ENCODE data around the gene BRSK2. TPM values are rescaled to one million over a fixed set of nuclear protein-coding genes. Genes with fewer than 3 reads are reported as not detected.

BRSK2 gene
- polyA plus RNA-seq, 1 experiment, result 0.28 TPM

DNA sequence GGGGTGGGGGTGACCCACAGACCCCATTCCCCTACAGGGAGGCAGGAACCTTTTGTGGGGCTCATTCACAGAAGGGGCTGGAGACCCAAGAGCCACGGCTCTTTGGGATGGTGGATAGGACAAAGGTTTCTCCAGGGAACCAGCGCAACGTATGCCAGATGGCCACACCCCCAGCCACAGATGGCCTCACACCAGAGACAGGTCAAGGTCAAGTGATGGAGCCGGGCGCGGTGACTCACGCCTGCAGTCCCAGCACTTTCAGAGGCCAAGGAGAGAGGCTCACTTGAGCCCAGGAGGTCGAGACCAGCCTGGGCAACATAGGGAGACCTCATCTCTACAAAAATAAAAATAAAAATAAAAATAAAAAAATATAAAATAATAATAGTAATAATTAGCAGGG is 17.1 kb upstream of the BRSK2 start:
- H3K27me3 ChIP-seq (ENCODE audit: control insufficient read depth, insufficient read depth, low read length), result peaks cover 4% of the 10 kb centered on the region
- TF ChIP-seq, protein P1, sequence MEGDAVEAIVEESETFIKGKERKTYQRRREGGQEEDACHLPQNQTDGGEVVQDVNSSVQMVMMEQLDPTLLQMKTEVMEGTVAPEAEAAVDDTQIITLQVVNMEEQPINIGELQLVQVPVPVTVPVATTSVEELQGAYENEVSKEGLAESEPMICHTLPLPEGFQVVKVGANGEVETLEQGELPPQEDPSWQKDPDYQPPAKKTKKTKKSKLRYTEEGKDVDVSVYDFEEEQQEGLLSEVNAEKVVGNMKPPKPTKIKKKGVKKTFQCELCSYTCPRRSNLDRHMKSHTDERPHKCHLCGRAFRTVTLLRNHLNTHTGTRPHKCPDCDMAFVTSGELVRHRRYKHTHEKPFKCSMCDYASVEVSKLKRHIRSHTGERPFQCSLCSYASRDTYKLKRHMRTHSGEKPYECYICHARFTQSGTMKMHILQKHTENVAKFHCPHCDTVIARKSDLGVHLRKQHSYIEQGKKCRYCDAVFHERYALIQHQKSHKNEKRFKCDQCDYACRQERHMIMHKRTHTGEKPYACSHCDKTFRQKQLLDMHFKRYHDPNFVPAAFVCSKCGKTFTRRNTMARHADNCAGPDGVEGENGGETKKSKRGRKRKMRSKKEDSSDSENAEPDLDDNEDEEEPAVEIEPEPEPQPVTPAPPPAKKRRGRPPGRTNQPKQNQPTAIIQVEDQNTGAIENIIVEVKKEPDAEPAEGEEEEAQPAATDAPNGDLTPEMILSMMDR (IDR thresholded peaks at IDR 0.05; ENCODE audit: insufficient read depth, low read depth, low read length), result no peak
- ChIA-PET CTCF (interaction anchor here (0.6 kb wide), 1 partner anchor 10 kb away, joined by 4 read pairs; no protein-coding TSS in a partner anchor), POLR2A (no interaction called here)
- H3K36me3 ChIP-seq (ENCODE audit: control insufficient read depth, insufficient read depth, low read length), result no peaks in the 10 kb centered on the region
- no peak overlapping the region for H3K4me3 ChIP-seq (ENCODE audit: low read depth, low read length)
- DNase-seq (ENCODE audit: low read depth), result no peak

DNA sequence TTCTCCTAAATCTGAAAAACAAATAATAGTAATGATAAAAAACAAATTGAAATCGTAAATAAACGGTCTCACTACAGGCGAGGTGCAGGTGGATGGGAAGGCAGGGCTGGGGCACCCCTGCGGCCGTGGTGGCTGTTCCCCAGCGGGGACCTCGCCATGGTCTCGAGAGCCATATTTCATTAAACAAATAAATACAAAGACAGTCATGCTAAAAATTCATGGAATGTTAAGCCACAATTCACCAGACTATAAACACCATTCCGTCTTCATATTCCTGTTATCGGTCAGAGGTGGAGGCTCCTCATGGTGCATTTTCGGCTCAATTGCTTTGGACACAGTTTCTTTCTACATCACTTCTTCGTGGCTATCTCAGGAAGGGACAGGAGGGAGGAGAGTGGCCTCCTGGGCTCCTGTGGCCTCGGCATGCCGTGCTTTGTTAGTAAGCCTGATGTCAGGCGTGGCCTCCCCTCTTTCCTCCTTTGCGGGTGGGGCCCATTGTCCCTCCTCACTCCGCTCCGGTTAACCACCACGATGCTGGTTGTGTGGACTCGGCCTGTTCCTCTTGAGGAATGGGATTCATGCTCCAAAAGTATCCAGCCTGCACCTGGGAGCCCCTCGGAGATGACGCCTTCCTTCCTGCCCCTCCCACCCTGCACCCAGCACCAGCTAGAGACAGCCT is 16.1 kb upstream of the BRSK2 start:
- CTCF ChIA-PET, result interaction anchor here (0.6 kb wide), 1 partner anchor 9 kb away, joined by 4 read pairs; no protein-coding TSS in a partner anchor
- TF ChIP-seq, protein P1 (IDR thresholded peaks at IDR 0.05; ENCODE audit: insufficient read depth, low read depth, low read length), result no peak
- POLR2A ChIA-PET, result no interaction called here
- no peak overlapping the region for H3K4me3 ChIP-seq (ENCODE audit: low read depth, low read length)
- DNase-seq (ENCODE audit: low read depth), result no peak
- no peaks in the 10 kb centered on the region for H3K36me3 ChIP-seq (ENCODE audit: control insufficient read depth, insufficient read depth, low read length)
- peaks cover 4% of the 10 kb centered on the region for H3K27me3 ChIP-seq (ENCODE audit: control insufficient read depth, insufficient read depth, low read length)

DNA sequence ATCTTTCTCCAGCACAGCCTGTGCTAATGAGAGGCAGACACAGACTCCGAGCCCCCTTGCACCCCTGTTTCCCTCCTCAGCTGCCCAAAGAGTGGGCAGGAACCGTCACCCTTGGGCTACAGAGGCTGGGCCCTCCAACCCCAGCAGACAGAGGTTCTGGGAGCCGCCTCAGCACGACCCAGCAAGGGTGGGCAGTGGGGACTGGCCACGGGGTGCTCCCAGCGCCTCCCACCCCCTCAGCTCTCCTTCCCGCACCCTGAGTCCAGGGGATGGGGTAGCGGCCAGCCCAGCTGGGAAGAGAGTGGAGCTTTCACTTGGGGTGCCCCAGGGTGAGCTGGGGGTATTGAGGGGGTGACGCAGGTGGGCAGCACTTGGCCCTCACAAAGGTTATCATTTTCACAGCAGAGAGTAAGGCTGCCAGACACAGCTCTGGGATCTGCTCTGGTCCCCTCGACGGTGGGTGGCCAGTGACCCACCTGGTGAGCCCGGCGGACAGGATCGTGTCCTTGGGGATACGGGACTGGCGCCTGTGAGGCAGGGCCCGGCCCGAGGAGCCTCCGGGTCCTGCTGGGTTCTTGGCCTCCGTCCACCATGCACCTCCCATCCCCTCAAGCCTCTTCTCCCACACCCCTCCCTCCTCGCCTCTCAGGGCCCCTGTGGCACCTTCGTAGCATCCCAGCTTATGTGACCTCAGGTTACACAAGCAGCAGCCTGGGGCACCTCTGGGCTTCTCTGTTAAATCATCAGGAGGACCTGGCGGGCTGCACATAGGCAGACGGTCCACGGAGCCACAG is 14.4 kb upstream of the BRSK2 start:
- peaks cover 4% of the 10 kb centered on the region for H3K27me3 ChIP-seq (ENCODE audit: control insufficient read depth, insufficient read depth, low read length)
- no peak for DNase-seq (ENCODE audit: low read depth)
- CTCF ChIA-PET, result interaction anchor here (0.6 kb wide), 1 partner anchor 202 kb away, joined by 3 read pairs; no protein-coding TSS in a partner anchor
- TF ChIP-seq, protein P1 (IDR thresholded peaks at IDR 0.05; ENCODE audit: insufficient read depth, low read depth, low read length), result no peak
- no peaks in the 10 kb centered on the region for H3K36me3 ChIP-seq (ENCODE audit: control insufficient read depth, insufficient read depth, low read length)
- no peak overlapping the region for H3K4me3 ChIP-seq (ENCODE audit: low read depth, low read length)
- POLR2A ChIA-PET, result no interaction called here

DNA sequence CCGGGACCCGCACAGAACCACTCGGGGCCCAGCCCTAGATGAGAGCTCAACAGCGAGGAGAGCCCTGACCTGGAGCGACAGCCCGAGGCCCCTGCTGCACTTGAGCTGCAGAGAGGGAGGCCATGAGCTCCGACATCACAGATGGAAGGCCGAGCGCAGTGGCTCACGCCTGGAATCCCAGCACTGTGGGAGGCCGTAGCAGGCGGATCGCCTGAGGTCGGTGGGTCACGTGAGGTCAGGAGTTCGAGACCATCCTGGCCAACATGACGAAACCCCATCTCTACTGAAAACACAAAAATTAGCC is 13.8 kb upstream of the BRSK2 start:
- no peak overlapping the region for H3K4me3 ChIP-seq (ENCODE audit: low read depth, low read length)
- H3K27me3 ChIP-seq (ENCODE audit: control insufficient read depth, insufficient read depth, low read length), result peaks cover 4% of the 10 kb centered on the region
- ChIA-PET POLR2A (no interaction called here), CTCF (interaction anchor here (0.6 kb wide), 1 partner anchor 202 kb away, joined by 3 read pairs; no protein-coding TSS in a partner anchor)
- no peak for DNase-seq (ENCODE audit: low read depth)
- TF ChIP-seq, protein P1 (IDR thresholded peaks at IDR 0.05; ENCODE audit: insufficient read depth, low read depth, low read length), result no peak
- no peaks in the 10 kb centered on the region for H3K36me3 ChIP-seq (ENCODE audit: control insufficient read depth, insufficient read depth, low read length)

DNA sequence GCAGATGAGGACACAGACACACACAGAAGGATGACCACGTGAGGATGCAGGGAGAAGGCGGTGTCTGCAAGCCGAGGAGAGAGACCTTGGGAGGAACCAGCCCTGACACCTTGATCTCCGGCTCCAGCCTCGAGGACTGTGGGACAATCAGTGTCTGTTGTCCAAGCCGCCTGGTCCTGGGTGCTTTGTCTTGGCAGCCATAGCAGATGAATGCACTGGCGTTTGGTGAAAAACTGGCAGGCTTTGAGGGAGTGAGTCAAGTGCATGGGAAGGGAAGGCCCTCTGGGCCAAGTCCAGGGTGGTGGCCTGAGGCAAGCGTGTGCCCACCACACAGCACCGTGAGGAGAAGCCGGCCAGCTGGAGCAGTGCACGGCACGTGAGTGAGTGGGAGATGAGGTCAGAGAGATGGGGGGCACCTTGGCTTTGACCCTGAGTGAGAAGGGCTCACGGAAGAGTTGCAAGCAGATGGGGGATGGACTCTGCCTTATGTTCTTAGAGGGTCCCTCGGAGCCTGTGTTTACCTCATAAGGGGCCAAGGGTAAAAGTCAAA is 12.4 kb upstream of the BRSK2 start:
- ChIA-PET POLR2A (no interaction called here), CTCF (no interaction called here)
- H3K4me3 ChIP-seq (ENCODE audit: low read depth, low read length), result no peak overlapping the region
- H3K36me3 ChIP-seq (ENCODE audit: control insufficient read depth, insufficient read depth, low read length), result no peaks in the 10 kb centered on the region
- TF ChIP-seq, protein P1 (IDR thresholded peaks at IDR 0.05; ENCODE audit: insufficient read depth, low read depth, low read length), result no peak
- peaks cover 6% of the 10 kb centered on the region for H3K27me3 ChIP-seq (ENCODE audit: control insufficient read depth, insufficient read depth, low read length)
- DNase-seq (ENCODE audit: low read depth), result no peak
